Measurements from ENCODE around the gene SMPD2. TPM values are rescaled to one million over a fixed set of nuclear protein-coding genes. Genes with fewer than 3 reads are reported as not detected.

The SMPD2 gene
- total and polyA plus RNA-seq, 2 donors (not counting 1 experiment from before 2014, with no cell fraction given) = 35.7 to 43.9 TPM

DNA sequence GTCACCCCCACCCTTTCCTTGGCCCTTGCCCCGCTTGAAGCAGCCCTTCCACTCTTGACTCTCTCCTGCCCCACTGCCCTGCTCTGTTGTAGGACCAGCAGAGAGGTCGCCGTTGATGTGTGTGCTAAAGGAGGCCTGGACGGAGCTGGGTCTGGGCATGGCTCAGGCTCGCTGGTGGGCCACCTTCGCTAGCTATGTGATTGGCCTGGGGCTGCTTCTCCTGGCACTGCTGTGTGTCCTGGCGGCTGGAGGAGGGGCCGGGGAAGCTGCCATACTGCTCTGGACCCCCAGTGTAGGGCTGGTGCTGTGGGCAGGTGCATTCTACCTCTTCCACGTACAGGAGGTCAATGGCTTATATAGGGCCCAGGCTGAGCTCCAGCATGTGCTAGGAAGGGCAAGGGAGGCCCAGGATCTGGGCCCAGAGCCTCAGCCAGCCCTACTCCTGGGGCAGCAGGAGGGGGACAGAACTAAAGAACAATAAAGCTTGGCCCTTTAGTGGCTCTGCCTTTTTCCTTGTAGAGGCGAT lies 3.0 kb downstream of the SMPD2 start:
- peaks cover 24% of the 10 kb centered on the region for H4K20me1 ChIP-seq (ENCODE audit: control insufficient read depth, insufficient read depth, low read length, poor library complexity, severe bottlenecking)
- H3K9me3 ChIP-seq (ENCODE audit: control extremely low read depth in 1 of 3, control insufficient read depth in 2 of 3, insufficient read depth in 1 of 3, low read length in 2 of 3) = no peaks in the 10 kb centered on the region
- Mint-ChIP-seq H3K27me3 (no peaks in the 10 kb centered on the region), H3K4me3 (peak overlapping the region; percentile 59), H3K27ac (peak overlapping the region; percentile 71), H3K9me3 (ENCODE audit: insufficient read depth) (no peaks in the 10 kb centered on the region), H3K4me1 (peaks cover 48% of the 10 kb centered on the region)
- no peak for TF ChIP-seq EZH2 (IDR thresholded peaks at IDR 0.05; ENCODE audit: borderline replicate concordance, insufficient read depth, low read depth, low read length, poor library complexity, severe bottlenecking)
- TF ChIP-seq, protein P1, sequence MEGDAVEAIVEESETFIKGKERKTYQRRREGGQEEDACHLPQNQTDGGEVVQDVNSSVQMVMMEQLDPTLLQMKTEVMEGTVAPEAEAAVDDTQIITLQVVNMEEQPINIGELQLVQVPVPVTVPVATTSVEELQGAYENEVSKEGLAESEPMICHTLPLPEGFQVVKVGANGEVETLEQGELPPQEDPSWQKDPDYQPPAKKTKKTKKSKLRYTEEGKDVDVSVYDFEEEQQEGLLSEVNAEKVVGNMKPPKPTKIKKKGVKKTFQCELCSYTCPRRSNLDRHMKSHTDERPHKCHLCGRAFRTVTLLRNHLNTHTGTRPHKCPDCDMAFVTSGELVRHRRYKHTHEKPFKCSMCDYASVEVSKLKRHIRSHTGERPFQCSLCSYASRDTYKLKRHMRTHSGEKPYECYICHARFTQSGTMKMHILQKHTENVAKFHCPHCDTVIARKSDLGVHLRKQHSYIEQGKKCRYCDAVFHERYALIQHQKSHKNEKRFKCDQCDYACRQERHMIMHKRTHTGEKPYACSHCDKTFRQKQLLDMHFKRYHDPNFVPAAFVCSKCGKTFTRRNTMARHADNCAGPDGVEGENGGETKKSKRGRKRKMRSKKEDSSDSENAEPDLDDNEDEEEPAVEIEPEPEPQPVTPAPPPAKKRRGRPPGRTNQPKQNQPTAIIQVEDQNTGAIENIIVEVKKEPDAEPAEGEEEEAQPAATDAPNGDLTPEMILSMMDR (IDR thresholded peaks at IDR 0.05) = no peak
- no peak overlapping the region for H3K4me3 ChIP-seq (ENCODE audit: control extremely low read depth in 1 of 5, extremely low read depth in 1 of 5, insufficient read depth in 1 of 5, low read depth in 2 of 5, low read length in 4 of 5)
- H3K4me2 ChIP-seq (replicated peaks; ENCODE audit: low read depth, low read length, poor library complexity, severe bottlenecking) = no peak overlapping the region
- ChIA-PET CTCF (interaction anchor here (1.5 to 5.6 kb wide), 4 partner anchors 11 to 77 kb away, joined by 3 to 55 read pairs (median 13); partner anchors contain the start of genes CD164 and MICAL1), POLR2A (interaction anchor here (1.3 to 3.6 kb wide), 2 partner anchors 10 to 61 kb away, joined by 3 to 26 read pairs; partner anchors contain the start of genes CD164 and MICAL1)
- H2AFZ ChIP-seq (ENCODE audit: insufficient read depth, low read depth, low read length, poor library complexity, severe bottlenecking) = no peak overlapping the region
- peaks cover 31 to 43% of the 10 kb centered on the region in 2 donors for H3K4me1 ChIP-seq (ENCODE audit: control insufficient read depth in 2 of 2, insufficient read depth in 2 of 2, low read length in 2 of 2)
- peak overlapping the region in 1 of 2 donors; percentile 44 for H3K27ac ChIP-seq (ENCODE audit: low read length in 2 of 2)
- ATAC-seq (ENCODE audit: low read depth) = no peak
- no peaks in the 10 kb centered on the region for H3K27me3 ChIP-seq (replicated peaks in 1 of 4; ENCODE audit: control extremely low read depth in 1 of 4, control insufficient read depth in 3 of 4, insufficient read depth in 4 of 4, low read length in 3 of 4)
- peaks cover 31% of the 10 kb centered on the region for H3K79me2 ChIP-seq (ENCODE audit: control insufficient read depth, insufficient read depth, low read length)
- peak; percentile 37 for DNase-seq
- intact Hi-C loops (cut with micrococcal nuclease) = no loop called here
- H3K9ac ChIP-seq (ENCODE audit: low read length) = no peak overlapping the region
- 96% methylated on average over 8 of the region's 10 CpGs for WGBS (ENCODE audit: insufficient coverage)
- peaks cover 0 to 47% of the 10 kb centered on the region in 2 experiments for H3K36me3 ChIP-seq (replicated peaks in 1 of 2; ENCODE audit: control extremely low read depth in 1 of 2, control insufficient read depth in 1 of 2, extremely low read depth in 1 of 2, insufficient read depth in 2 of 2, low read length in 1 of 2)

DNA sequence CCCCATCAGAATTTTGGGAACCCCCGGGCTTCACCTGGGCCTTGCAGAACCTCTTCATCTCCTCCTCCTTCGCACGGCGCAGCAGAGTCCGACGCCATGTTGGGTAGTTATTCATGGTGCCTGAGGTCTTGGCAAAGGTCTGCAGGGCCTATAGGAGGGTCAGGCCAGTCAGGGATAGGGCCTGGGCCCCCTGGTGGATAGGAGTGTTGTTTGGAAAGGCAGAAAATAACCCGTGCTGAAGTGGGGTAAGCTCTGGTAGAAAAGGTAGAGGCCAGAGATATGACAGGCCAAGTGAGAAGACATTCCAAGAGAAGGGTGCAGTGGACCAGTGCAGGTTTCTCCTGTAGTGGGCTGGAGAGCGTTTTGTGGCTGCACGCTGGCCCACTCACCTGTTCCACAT lies 4.9 kb downstream of the SMPD2 start:
- H3K9me3 ChIP-seq (ENCODE audit: control extremely low read depth in 1 of 3, control insufficient read depth in 2 of 3, insufficient read depth in 1 of 3, low read length in 2 of 3) = no peaks in the 10 kb centered on the region
- H3K4me1 Mint-ChIP-seq = peaks cover 63% of the 10 kb centered on the region
- ChIA-PET POLR2A (interaction anchor here (3.6 kb wide), 1 partner anchor 9 kb away, joined by 26 read pairs; the partner anchor contains the start of gene MICAL1), CTCF (interaction anchor here (1.1 to 2.8 kb wide), 4 partner anchors 9 to 34 kb away, joined by 3 to 12 read pairs (median 3); partner anchors contain the start of gene MICAL1)
- no peak for ATAC-seq (ENCODE audit: low read depth)
- H3K4me3 ChIP-seq (ENCODE audit: control extremely low read depth in 1 of 5, extremely low read depth in 1 of 5, insufficient read depth in 1 of 5, low read depth in 2 of 5, low read length in 4 of 5) = no peak overlapping the region
- H3K4me3 Mint-ChIP-seq = no peak overlapping the region
- H3K79me2 ChIP-seq (ENCODE audit: control insufficient read depth, insufficient read depth, low read length) = peaks cover 23% of the 10 kb centered on the region
- 89% methylated on average over 7 of the region's 9 CpGs for WGBS (ENCODE audit: insufficient coverage)
- DNase-seq = no peak
- no peak overlapping the region for H3K4me2 ChIP-seq (replicated peaks; ENCODE audit: low read depth, low read length, poor library complexity, severe bottlenecking)
- H3K9ac ChIP-seq (ENCODE audit: low read length) = no peak overlapping the region
- no peak overlapping the region for H2AFZ ChIP-seq (ENCODE audit: insufficient read depth, low read depth, low read length, poor library complexity, severe bottlenecking)
- intact Hi-C loops (cut with micrococcal nuclease) = no loop called here
- peaks cover 0 to 56% of the 10 kb centered on the region in 2 experiments for H3K36me3 ChIP-seq (replicated peaks in 1 of 2; ENCODE audit: control extremely low read depth in 1 of 2, control insufficient read depth in 1 of 2, extremely low read depth in 1 of 2, insufficient read depth in 2 of 2, low read length in 1 of 2)
- H3K27me3 Mint-ChIP-seq = no peaks in the 10 kb centered on the region
- peaks cover 28% of the 10 kb centered on the region for H4K20me1 ChIP-seq (ENCODE audit: control insufficient read depth, insufficient read depth, low read length, poor library complexity, severe bottlenecking)
- H3K27me3 ChIP-seq (replicated peaks in 1 of 4; ENCODE audit: control extremely low read depth in 1 of 4, control insufficient read depth in 3 of 4, insufficient read depth in 4 of 4, low read length in 3 of 4) = no peaks in the 10 kb centered on the region
- H3K9me3 Mint-ChIP-seq (ENCODE audit: insufficient read depth) = no peaks in the 10 kb centered on the region
- H3K27ac ChIP-seq (ENCODE audit: low read length in 2 of 2) = peak overlapping the region in 1 of 2 donors; percentile 7
- peak overlapping the region; percentile 61 for H3K27ac Mint-ChIP-seq
- H3K4me1 ChIP-seq (ENCODE audit: control insufficient read depth in 2 of 2, insufficient read depth in 2 of 2, low read length in 2 of 2) = peaks cover 44 to 54% of the 10 kb centered on the region in 2 donors
- TF ChIP-seq, protein P1 (IDR thresholded peaks at IDR 0.05) = no peak
